K562 (cell line): ENCODE data around the gene ARHGAP22. TPM values are rescaled to one million over a fixed set of nuclear protein-coding genes. Genes with fewer than 3 reads are reported as not detected.

Experiments
- CHD4 ChIP-seq: fragments of 200-600 bp; sonication (generic); IDR thresholded peaks from 3 replicates; pipeline ENCODE4 v1.6.1; 2012; ENCODE audit warnings: low read depth, mild to moderate bottlenecking, mixed read lengths, low read length, inconsistent platforms; ENCODE audit not compliant: insufficient read depth, insufficient replicate concordance, poor library complexity, severe bottlenecking
- ESRRA ChIP-seq: fragments of 450-650 bp; IDR thresholded peaks from 2 replicates; pipeline ENCODE4 v1.6.1; 2014; ENCODE audit warnings: low read depth, mild to moderate bottlenecking, moderate library complexity, borderline replicate concordance
- EWSR1 ChIP-seq: fragments of 450-650 bp; IDR thresholded peaks from 2 replicates; pipeline ENCODE4 v1.6.1; 2018; ENCODE audit warnings: borderline replicate concordance, mild to moderate bottlenecking, low read depth, moderate library complexity; ENCODE audit not compliant: partially characterized antibody
- FOXK2 ChIP-seq, 2 experiments: fragments of 450-650 bp; IDR thresholded peaks in 1 of 2; conservative IDR thresholded peaks in 1 of 2; 2 replicates each; pipeline ENCODE4 v1.6.1; 2016; ENCODE audit warnings: low read depth in 2 of 2, mild to moderate bottlenecking in 1 of 2
- GABPB1 ChIP-seq: sonication (generic); formaldehyde crosslinking; IDR thresholded peaks from 2 replicates; pipeline ENCODE4 v1.8.0; 2022; ENCODE audit warnings: mild to moderate bottlenecking, missing genetic modification reagents
- GATAD2A ChIP-seq: fragments of 450-650 bp; IDR thresholded peaks from 2 replicates; pipeline ENCODE4 v1.6.1; 2017
- KLF10 ChIP-seq: fragments of 250-450 bp; sonication (Bioruptor Pico); IDR thresholded peaks from 2 replicates; pipeline ENCODE4 v1.6.1; 2021; ENCODE audit warnings: matching md5 sums
- MYC ChIP-seq, 2 experiments: fragments of 250-450 bp in 1 of 2; sonication (Bioruptor Pico) in 1 of 2; IDR thresholded peaks; 2 replicates each; pipeline versions ENCODE4 v1.5.1 to v1.6.1; 2012 to 2021; ENCODE audit warnings: low read depth in 2 of 2, borderline replicate concordance in 1 of 2, improper control_type of control experiment in 1 of 2, low read length in 1 of 2, mild to moderate bottlenecking in 1 of 2, moderate library complexity in 1 of 2
- NFE2 ChIP-seq: IDR thresholded peaks from 2 replicates; pipeline ENCODE4 v1.6.1; 2014; ENCODE audit warnings: antibody characterized with exemption, low read depth
- NFIC ChIP-seq: fragments of 450-650 bp; IDR thresholded peaks from 2 replicates; pipeline ENCODE4 v1.6.1; 2017; ENCODE audit warnings: mild to moderate bottlenecking, inconsistent platforms
- NFXL1 ChIP-seq: fragments of 450-650 bp; formaldehyde crosslinking; IDR thresholded peaks from 2 replicates; pipeline ENCODE4 v1.4.0; 2021; ENCODE audit warnings: mild to moderate bottlenecking
- PCBP1 ChIP-seq: fragments of 200-400 bp; formaldehyde crosslinking; IDR thresholded peaks from 2 replicates; pipeline ENCODE4 v1.6.1; 2018; ENCODE audit warnings: mild to moderate bottlenecking, low read depth, low read length; ENCODE audit not compliant: poor library complexity, severe bottlenecking
- POLR3G ChIP-seq: IDR thresholded peaks from 2 replicates; pipeline ENCODE4 v1.6.1; 2011; ENCODE audit not compliant: insufficient read length, insufficient replicate concordance; ENCODE audit errors: extremely low read depth
- PRPF4 ChIP-seq: fragments of 200-400 bp; formaldehyde crosslinking; IDR thresholded peaks from one replicate; pipeline ENCODE4 v1.6.1; 2017; ENCODE audit warnings: low read length, low read depth, mild to moderate bottlenecking; ENCODE audit not compliant: insufficient read depth, poor library complexity, severe bottlenecking
- RBM14 ChIP-seq: fragments of 200-400 bp; formaldehyde crosslinking; IDR thresholded peaks from 2 replicates; pipeline ENCODE4 v1.6.1; 2018; ENCODE audit warnings: low read depth, mild to moderate bottlenecking, low read length, moderate library complexity, borderline replicate concordance; ENCODE audit not compliant: insufficient read depth
- RBM15 ChIP-seq: fragments of 200-400 bp; formaldehyde crosslinking; IDR thresholded peaks from 2 replicates; pipeline ENCODE4 v1.6.1; 2018; ENCODE audit warnings: mild to moderate bottlenecking, low read length, moderate library complexity; ENCODE audit not compliant: insufficient read depth
- SIN3B ChIP-seq: fragments of 450-650 bp; IDR thresholded peaks from 2 replicates; pipeline ENCODE4 v1.6.1; 2017; ENCODE audit warnings: low read depth, mild to moderate bottlenecking, moderate library complexity
- SNRNP70 ChIP-seq: fragments of 200-400 bp; formaldehyde crosslinking; optimal IDR thresholded peaks from 2 replicates; pipeline ENCODE3; 2017; ENCODE audit warnings: low read depth, low read length
- STAT5B ChIP-seq: fragments of 250-450 bp; sonication (Bioruptor Pico); IDR thresholded peaks from 2 replicates; pipeline ENCODE4 v1.8.0; 2021; ENCODE audit warnings: mild to moderate bottlenecking, inconsistent platforms
- ZNF133 ChIP-seq: fragments of 250-450 bp; sonication (Bioruptor Pico); IDR thresholded peaks from 2 replicates; pipeline ENCODE4 v1.4.0; 2020; ENCODE audit warnings: mild to moderate bottlenecking
- ZNF586 ChIP-seq: fragments of 450-650 bp; formaldehyde crosslinking; conservative IDR thresholded peaks from 2 replicates; pipeline ENCODE4 v1.4.0; 2020; ENCODE audit warnings: mild to moderate bottlenecking, moderate library complexity
- polyA plus RNA-seq, 8 experiments: library from polyadenylated mRNA; depleted of rRNA in 4 of 8; stranded (reverse) in 5 of 8; unstranded in 3 of 8; fragments of >200 nt; fragmentation: Nextera tagmentation in 2 of 8; fragmentation: Illumina TruSeq in 1 of 8; extraction: Ambion mirVana in 2 of 8; extraction: Trizol in 1 of 8; gene quantifications; 2 replicates each; pipeline versions ENCODE4 v1.2.1 to v1.2.3, GENCODE V29; 2011 to 2014; ENCODE audit warnings: inconsistent platforms in 1 of 8, missing spikeins in 1 of 8
- total RNA-seq, 7 experiments: library from RNA; depleted of rRNA in 6 of 7; stranded (reverse); fragments of >200 nt in 6 of 7; fragmentation: Illumina TruSeq in 2 of 7; extraction: Trizol in 2 of 7; gene quantifications; 2 replicates each; pipeline versions ENCODE4 v1.2.1 to v1.2.3, GENCODE V29; 2011 to 2021; ENCODE audit warnings: low replicate concordance in 1 of 7
- TF ChIP-seq, protein P1 (sequence below): fragments of 450-650 bp; formaldehyde crosslinking; IDR thresholded peaks from 2 replicates; pipeline ENCODE4 v1.4.0; 2022; ENCODE audit warnings: mild to moderate bottlenecking, moderate library complexity
- TF ChIP-seq, protein P2 (sequence below): sonication (generic); formaldehyde crosslinking; IDR thresholded peaks from 2 replicates; pipeline ENCODE4 v1.8.0; 2022; ENCODE audit warnings: mild to moderate bottlenecking, low read depth, missing genetic modification reagents
- TF ChIP-seq, protein P3 (sequence below), 2 experiments: fragments of 150-350 bp in 1 of 2; IDR thresholded peaks; 2 replicates each; pipeline ENCODE4 v1.6.1; 2012 to 2016; ENCODE audit warnings: low read depth in 2 of 2, low read length in 2 of 2, mild to moderate bottlenecking in 1 of 2, moderate library complexity in 1 of 2

Gene ARHGAP22
- total and polyA plus RNA-seq, 9 of the 15 experiments (the other 6 are each of a cell fraction or from before 2014, with no cell fraction given), result 1.3 to 28.1 (median 12.7) TPM

DNA sequence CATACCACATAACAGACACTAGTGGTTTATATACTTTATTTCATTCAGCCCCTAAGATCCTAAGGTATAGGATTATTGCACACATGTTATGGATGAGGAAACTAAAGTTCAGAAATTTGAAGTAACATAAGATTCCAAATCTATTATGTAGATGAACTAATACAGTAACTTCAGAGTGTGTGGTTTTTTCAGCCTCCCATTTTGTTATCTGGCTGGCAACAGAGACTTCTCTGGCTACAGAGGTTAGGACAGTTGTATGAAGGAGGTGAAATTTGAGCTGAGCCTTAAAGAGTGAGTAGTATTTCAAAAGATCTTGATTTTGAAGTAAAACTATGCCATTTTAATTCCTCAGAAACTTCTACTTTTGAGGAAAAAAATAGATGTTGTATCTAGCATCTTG is 173.0 kb downstream of the ARHGAP22 start (continued):
- peak; percentile 22; the same call in 1 of the 2 replicates for TF ChIP-seq ESRRA
- TF ChIP-seq SIN3B, result no peak
- TF ChIP-seq RBM15, result no peak
- TF ChIP-seq POLR3G, result no peak
- TF ChIP-seq SNRNP70, result no peak
- no peak for TF ChIP-seq GATAD2A
- TF ChIP-seq, protein P1, sequence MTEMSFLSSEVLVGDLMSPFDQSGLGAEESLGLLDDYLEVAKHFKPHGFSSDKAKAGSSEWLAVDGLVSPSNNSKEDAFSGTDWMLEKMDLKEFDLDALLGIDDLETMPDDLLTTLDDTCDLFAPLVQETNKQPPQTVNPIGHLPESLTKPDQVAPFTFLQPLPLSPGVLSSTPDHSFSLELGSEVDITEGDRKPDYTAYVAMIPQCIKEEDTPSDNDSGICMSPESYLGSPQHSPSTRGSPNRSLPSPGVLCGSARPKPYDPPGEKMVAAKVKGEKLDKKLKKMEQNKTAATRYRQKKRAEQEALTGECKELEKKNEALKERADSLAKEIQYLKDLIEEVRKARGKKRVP (CRISPR knock-in tag), result no peak
- no peak for TF ChIP-seq RBM14
- TF ChIP-seq ZNF133 (CRISPR knock-in tag), result no peak
- TF ChIP-seq, protein P2, sequence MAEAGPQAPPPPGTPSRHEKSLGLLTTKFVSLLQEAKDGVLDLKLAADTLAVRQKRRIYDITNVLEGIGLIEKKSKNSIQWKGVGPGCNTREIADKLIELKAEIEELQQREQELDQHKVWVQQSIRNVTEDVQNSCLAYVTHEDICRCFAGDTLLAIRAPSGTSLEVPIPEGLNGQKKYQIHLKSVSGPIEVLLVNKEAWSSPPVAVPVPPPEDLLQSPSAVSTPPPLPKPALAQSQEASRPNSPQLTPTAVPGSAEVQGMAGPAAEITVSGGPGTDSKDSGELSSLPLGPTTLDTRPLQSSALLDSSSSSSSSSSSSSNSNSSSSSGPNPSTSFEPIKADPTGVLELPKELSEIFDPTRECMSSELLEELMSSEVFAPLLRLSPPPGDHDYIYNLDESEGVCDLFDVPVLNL (CRISPR knock-in tag), result no peak
- TF ChIP-seq, protein P3, sequence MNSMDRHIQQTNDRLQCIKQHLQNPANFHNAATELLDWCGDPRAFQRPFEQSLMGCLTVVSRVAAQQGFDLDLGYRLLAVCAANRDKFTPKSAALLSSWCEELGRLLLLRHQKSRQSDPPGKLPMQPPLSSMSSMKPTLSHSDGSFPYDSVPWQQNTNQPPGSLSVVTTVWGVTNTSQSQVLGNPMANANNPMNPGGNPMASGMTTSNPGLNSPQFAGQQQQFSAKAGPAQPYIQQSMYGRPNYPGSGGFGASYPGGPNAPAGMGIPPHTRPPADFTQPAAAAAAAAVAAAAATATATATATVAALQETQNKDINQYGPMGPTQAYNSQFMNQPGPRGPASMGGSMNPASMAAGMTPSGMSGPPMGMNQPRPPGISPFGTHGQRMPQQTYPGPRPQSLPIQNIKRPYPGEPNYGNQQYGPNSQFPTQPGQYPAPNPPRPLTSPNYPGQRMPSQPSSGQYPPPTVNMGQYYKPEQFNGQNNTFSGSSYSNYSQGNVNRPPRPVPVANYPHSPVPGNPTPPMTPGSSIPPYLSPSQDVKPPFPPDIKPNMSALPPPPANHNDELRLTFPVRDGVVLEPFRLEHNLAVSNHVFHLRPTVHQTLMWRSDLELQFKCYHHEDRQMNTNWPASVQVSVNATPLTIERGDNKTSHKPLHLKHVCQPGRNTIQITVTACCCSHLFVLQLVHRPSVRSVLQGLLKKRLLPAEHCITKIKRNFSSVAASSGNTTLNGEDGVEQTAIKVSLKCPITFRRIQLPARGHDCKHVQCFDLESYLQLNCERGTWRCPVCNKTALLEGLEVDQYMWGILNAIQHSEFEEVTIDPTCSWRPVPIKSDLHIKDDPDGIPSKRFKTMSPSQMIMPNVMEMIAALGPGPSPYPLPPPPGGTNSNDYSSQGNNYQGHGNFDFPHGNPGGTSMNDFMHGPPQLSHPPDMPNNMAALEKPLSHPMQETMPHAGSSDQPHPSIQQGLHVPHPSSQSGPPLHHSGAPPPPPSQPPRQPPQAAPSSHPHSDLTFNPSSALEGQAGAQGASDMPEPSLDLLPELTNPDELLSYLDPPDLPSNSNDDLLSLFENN (IDR thresholded peaks at IDR 0.05; ENCODE audit: low read depth in 2 of 2, low read length in 2 of 2), result no peak
- TF ChIP-seq FOXK2 (conservative IDR thresholded peaks at IDR 0.05 in 1 of 2, IDR thresholded peaks at IDR 0.05 in 1 of 2; ENCODE audit: low read depth in 2 of 2), result no peak
- no peak for TF ChIP-seq NFE2
- no peak for TF ChIP-seq STAT5B (CRISPR knock-in tag)
- TF ChIP-seq MYC (IDR thresholded peaks at IDR 0.05; ENCODE audit: low read depth, low read length), result no peak
- TF ChIP-seq MYC (CRISPR knock-in tag; IDR thresholded peaks at IDR 0.05; ENCODE audit: borderline replicate concordance, low read depth), result no peak
- no peak for TF ChIP-seq ZNF586 (CRISPR knock-in tag)
- TF ChIP-seq NFIC, result peak; percentile 4; the same call in 1 of the 2 replicates
- TF ChIP-seq NFXL1, result no peak
- no peak for TF ChIP-seq PCBP1
- no peak for TF ChIP-seq GABPB1 (CRISPR knock-in tag)
- no peak for TF ChIP-seq CHD4
- no peak for TF ChIP-seq KLF10 (CRISPR knock-in tag)
- TF ChIP-seq PRPF4, result no peak
- no peak for TF ChIP-seq EWSR1
